Activated CD8-positive, alpha-beta memory T cell treated with anti-CD3 and anti-CD28 coated beads, Interleukin-2, amount 50 U/mL, for 48 hours (primary cell): Measurements from ENCODE around the gene USP49.

Source experiments
- DNase-seq: peaks from one replicate; pipeline ENCODE4 v3.0.0-alpha.2; 2020

The USP49 gene

DNA sequence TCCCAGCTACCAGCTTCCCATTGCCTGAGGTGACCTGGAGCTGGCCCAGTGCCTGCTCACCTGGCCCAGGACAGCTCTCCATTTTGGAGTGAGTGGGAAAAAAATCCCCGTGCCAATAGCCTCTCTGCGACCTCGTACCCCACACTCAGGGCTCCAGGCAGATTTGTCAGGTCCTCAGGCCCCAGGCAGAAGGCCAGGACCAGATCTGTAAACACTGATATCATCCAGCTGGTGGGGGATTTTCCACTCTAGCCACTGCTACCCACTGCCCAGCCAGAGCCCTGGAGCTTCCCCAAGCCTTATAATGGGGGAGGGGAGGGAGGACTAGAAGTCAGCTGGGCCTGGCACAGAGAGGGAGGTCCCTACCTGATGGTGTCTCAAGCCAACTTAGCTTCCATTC is 146.6 kb downstream of the USP49 start:
- DNase-seq, result no peak

DNA sequence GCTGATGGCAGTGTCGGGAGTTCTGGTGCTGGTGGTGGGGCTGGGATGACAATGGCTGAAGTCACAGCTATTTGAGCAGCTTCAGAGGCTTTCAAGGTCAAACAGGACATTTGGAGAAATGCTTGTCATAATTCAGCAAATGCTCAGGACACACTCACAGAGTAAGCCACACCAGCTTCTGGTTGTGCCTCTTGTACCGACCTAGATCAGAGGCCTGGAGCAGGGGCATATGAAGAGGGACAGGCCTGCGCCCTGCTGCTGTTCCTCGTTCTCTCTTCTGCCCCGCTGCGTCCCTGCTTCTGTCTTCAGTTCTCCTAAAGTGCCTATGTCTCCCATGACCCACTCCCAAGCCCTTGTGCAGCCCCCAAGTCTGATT is 147.1 kb downstream of the USP49 start:
- DNase-seq, result no peak

GRCh38 chr6:41747256-41748101 is 147.7 kb downstream of the USP49 start, which contains the start of gene PGC:
PGC (minus strand) TSS chr6:41747397; CDS start chr6:41747334, 63 bp downstream.
- DNase-seq, result no peak

- DNase-seq, result no peak
These were observed 149.1 kb downstream of the USP49 start for GRCh38 chr6:41746107-41746506.

- DNase-seq, result no peak
These were observed 150.9 kb downstream of the USP49 start for GRCh38 chr6:41744236-41744787.

DNA sequence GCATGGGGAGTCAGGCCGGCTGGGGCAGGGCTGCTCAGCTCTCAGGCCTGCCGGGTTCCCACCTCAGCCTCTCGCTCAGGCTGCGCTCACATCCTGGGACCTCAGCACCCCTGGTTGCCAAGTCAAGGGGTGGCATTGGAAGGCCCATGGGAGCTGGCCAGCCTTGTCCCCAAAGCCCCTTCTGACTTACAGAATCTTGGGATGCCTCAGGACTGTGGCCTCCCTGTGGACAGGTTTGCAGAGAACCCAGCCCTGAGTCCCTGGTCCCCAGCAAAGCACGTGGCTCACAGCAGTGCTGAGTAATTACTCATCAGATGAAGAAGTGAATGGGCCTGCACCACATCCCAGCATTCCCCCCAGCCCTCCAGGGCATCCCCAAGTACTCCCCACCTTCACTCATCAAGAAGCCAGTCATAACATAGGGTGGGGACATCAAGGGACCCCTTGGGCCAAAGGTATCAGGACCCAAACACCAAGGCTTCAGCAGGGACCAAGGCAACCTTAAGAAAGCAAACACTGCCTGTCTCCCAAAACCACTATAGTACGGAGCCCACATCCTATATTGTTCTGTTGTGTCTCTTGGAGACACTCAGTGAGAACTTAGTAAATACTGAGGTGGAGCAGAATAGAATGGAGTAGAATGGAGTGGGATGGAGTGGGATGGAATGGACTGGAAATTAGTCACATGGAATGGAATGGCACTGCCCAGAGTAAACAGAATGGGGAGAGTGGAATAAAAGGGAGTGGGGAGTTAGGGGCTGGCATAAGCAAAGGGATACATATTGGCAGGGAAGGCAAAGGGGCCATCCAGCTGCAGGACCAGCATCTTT is 151.6 kb downstream of the USP49 start:
- no peak for DNase-seq

GRCh38 chr6:41741625-41742490 is 153.3 kb downstream of the USP49 start:
- DNase-seq, result no peak

DNA sequence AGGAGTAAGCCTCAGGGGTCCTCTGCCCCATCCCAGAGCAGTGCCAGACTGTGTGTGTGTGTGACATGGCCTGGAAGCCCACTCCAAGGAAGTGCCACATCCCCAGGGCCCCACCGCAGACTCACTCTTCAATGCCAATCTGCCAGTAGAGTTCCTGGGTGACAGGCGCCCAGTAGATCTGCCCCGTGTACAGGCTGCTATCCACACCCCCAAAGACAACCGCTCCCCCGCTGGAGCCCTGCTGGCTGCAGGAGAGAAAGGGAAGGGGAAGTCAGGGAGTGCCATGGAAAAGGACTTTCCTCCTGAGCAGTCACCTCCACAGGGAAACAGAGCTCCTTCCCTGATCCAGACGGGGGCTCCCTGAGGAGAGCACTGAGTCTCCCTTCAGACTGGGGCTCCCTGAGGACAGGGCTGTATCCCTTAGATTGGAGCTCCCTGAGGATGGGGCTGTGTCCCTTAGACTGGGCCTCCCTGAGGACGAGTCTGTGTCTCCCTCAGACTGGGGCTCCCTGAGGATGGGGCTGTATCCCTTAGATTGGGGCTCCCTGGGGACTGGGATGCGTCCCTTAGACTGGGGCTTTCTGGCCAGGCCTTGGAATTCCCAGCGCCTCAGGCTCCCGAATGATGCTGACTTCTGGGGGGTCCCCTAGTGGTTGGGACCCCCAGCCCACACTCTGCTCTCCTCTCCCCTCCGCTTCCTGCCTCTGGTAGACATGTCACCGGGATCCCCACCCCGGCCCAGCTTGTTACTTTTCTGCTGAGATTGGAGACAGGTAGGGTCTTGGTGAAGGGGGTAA is 154.6 kb downstream of the USP49 start:
- DNase-seq, result no peak
